HG03378 (cell line): Measurements from ENCODE around the gene FAHD1.
"Not testable (repeated sequence)": the region's sequence is repeated elsewhere in the genome, so short reads cannot be mapped to it uniquely, and the experiment has no call there.

Experiments used
- ATAC-seq: cut with Tn5 transposase; IDR thresholded peaks from one replicate; pipeline ENCODE4 v1.9.1; 2021; ENCODE audit warnings: mild to moderate bottlenecking, moderate library complexity; ENCODE audit not compliant: unreplicated experiment

Gene FAHD1

GRCh38 chr16:1834096-1834495 lies 7.1 kb downstream of the FAHD1 start:
- ATAC-seq: no peak

GRCh38 chr16:1839554-1839953 lies 12.5 kb downstream of the FAHD1 start:
- ATAC-seq: no peak

- ATAC-seq: no peak
These were observed 19.0 kb downstream of the FAHD1 start for GRCh38 chr16:1845985-1846384.

- ATAC-seq: no peak
These were observed 19.4 kb downstream of the FAHD1 start for GRCh38 chr16:1846416-1846815.

DNA sequence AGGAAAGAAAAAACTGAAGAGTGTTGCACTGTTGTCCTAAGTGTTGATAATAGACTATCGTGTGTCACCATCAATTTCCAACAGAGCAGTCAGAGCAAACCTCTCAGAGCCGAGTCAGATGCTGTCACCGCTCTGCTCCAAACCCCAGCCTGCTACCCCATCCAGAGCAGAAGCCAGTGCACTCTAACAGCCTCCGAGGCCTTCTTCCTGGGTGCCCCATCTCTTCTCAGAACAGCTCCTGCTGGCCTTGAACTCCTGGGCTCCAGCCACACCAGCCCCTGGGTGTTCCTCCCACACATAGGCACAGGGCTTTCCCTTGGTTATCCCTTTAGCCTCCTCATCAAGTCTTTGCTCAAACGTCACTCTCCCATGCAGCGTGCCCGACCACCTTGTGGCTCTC lies 24.0 kb downstream of the FAHD1 start:
- ATAC-seq: no peak

DNA sequence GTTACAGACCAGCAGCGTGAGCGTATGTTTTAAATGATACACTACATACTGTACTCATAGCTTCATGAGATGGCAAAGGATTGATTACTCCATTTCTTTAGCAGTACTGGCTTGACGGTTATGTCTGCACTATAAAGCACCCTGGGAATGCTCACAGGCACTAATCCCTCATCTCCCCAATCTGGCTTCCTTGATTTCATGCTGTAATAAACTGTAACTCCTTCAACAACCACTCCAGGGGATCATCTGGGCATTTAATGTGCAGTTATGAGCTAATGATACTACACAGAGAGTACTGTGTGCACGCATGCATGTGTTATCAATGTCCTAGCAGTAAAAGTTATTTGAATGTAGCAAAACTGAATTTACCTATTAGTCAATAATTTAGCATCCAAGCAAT lies 24.8 kb downstream of the FAHD1 start:
- ATAC-seq: no peak

- no peak for ATAC-seq
These were observed 30.6 kb downstream of the FAHD1 start for GRCh38 chr16:1857433-1858097.

DNA sequence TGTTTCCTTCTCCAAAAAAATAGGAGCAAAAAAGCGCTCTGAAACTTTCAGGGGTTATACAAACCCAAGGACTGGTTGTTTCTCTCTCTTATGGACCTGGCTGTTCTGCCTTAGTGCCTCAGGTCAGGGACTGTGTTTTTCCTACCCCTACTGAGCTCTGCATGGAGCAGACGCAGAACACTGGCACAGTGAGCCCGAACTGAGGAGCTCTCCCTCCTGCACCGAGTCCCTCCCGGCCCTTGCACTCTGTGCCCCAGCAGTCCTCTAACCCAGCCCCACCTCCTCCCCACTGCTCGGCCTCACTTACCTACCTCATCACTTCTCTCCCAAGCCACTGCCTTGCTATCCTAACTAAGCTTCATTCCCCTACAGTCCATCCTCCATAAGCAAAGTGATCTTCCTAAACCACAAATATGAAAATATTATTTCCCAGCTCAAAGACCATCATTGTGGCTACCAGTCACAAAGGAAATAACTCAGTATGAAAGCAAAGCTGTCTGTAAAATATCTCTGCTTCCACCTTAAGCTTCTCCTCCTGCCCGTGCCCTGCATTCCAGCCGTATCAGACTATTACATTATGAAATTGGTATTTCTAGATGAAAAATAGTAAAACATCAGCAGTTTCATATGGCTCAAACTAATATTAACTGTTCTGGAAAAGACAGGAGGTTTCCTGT lies 31.3 kb downstream of the FAHD1 start:
- ATAC-seq: no peak

GRCh38 chr16:1859650-1860049 lies 32.6 kb downstream of the FAHD1 start:
- no peak for ATAC-seq

DNA sequence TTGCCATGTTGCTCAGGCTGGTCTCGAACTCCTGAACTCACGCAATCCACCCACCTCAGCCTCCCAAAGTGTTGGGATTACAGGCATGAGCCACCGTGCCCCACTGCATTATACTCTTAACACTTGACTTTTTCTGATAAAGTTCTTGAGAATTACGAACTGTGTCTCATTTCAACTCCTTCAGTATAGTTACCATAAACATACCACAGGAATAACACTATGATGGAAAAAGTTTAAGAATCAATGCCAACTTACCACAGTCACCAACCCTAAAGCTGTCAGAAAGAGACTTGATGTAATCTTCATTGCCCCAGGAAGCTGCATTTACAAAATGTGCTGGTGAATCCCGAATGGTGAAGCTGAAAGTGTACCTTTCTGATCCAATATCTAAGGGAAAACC lies 34.7 kb downstream of the FAHD1 start:
- ATAC-seq: no peak

GRCh38 chr16:1862394-1862793 lies 35.4 kb downstream of the FAHD1 start:
- no peak for ATAC-seq

- ATAC-seq: no peak
These were observed 36.9 kb downstream of the FAHD1 start for GRCh38 chr16:1863681-1864460.

DNA sequence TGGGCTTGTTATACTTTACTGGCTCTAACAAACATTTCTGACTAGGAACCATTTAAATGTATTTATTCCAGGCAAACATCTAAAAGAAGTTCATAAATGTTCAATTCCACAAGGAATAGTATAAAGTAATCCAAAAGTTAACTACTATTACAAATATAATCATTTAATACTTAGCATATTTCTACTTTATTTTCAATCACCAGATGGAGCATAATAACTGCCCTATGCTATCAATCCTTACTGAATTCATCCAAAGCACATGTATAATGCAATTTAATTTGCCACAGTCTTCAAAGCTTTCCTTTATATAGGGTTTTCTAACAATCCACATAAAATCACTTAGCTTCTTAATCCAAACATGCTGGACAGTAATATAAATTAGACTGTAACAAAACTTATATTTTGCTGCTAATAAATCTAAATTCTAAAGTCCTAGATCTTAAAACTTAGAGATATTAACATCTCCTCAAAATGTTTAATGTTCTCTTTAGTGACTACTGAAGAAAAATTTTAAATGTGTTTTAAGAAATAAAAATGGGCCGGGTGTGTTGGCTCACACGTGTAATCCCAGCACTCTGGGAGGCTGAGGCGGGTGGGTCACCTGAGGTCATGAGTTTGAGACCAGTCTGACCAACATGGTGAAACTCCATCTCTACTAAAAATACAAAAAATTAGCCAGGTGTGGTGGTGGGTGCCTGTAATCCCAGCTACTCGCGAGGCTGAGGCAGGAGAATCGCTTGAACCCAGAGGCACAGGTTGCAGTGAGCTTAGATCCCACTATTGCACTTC lies 39.1 kb downstream of the FAHD1 start:
- no peak for ATAC-seq

GRCh38 chr16:1870365-1871082 lies 43.5 kb downstream of the FAHD1 start:
- no peak for ATAC-seq

DNA sequence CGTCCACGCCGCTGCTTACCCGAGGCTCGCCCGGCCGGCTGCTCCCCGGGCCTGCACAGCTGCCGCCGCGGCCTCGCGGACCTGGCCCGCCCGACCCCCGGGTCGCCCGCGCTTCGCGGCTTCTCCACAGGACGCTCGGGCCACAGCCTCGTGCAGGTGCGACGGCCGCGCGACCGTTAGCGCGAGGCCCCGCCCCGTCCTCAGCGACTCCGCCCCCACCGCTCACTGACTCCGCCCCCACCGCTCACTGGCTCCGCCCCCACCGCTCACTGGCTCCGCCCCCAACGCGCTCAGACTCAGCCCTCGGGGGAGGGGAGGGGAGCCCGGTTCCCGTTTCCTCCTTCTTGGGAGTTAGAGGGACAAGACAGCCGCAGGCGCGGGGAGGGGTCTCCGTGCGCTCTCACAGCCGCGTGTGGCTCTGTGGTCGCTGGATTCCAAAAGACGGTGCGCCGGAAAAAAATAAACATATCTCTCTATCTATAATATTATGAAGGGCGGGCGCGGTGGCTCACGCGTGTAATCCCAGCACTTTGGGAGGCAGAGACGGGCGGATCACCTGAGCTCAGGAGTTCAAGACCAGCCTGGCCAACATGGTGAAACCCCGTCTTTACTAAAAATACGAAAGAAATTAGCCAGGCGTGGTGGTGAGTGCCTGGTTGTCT lies 45.1 kb downstream of the FAHD1 start, which contains the start of gene MEIOB:
Gene MEIOB, minus strand, starts transcription at position 191 of the 662 bp plus-strand sequence. CDS start 3,989 bp downstream, outside the sequence.
- ATAC-seq: no peak

GRCh38 chr16:1874854-1875253 lies 47.8 kb downstream of the FAHD1 start:
- ATAC-seq: no peak

DNA sequence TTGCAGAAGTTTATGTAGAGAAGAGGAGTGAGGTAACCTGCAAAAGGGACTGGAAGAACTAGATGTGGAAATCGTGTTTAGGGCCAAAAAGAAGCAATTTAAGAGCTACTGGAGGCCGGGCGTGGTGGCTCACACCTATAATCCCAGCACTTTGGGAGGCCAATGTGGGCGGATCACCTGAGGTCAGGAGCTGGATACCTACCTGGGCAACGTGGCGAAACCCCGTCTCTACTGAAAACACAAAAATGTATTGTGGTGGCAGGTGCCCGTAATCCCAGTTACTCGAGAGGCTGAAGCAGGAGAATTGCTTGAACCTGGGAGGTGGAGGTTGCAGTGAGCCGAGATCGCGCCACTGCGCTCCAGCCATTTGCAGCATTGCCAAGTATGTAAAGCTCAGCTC lies 49.1 kb downstream of the FAHD1 start:
- not testable (repeated sequence) for ATAC-seq

GRCh38 chr16:1876468-1876867 lies 49.5 kb downstream of the FAHD1 start:
- ATAC-seq: no peak

DNA sequence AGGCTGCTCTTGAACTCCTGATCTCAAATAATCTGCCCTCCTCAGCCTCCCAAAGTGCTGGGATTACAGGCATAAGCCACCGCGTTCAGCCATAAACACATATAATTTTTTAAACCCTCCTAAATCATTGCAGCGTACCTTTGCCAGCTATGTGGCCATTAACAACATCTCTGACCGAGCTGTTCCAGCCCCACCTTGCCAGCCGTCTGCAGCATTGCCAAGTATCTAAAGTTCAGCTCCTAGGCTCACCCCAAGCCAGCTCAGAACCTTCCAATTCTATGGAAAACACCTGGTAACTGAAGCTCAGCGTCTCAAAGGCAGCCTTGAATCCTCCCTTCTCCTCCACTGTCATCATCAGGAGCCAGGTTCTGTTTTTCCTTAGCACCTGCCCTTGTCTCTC lies 50.1 kb downstream of the FAHD1 start:
- no peak for ATAC-seq

- no peak for ATAC-seq
These were observed 50.8 kb downstream of the FAHD1 start for GRCh38 chr16:1877804-1878203.
